Adrenal gland (tissue), 12 donors: ENCODE results near the gene EPB41L1. TPM values are rescaled to one million over a fixed set of nuclear protein-coding genes. Genes with fewer than 3 reads are reported as not detected.

Experiments used
- DNase-seq, 7 donors: peaks; one replicate each; pipeline ENCODE4 v3.0.0-alpha.2; 2019 to 2020
- H3K27ac ChIP-seq, 5 donors: fragments of 200-600 bp; sonication (generic) in 4 of 5; 1 replicate in 3 of 5; 2 replicates in 2 of 5; pipeline versions ENCODE4 v1.5.1 to v1.8.0; 2016 to 2020; ENCODE audit warnings: mild to moderate bottlenecking in 1 of 5
- H3K27me3 ChIP-seq: fragments of 200-600 bp; 2 replicates; pipeline ENCODE4 v1.8.0; 2021
- H3K36me3 ChIP-seq, 2 donors: fragments of 200-600 bp; replicated peaks in 1 of 2; 1 replicate in 1 of 2; 2 replicates in 1 of 2; pipeline versions ENCODE4 v1.5.1 to v1.8.0; 2018 to 2022
- H3K4me1 ChIP-seq, 2 donors: fragments of 200-600 bp; replicated peaks in 1 of 2; 1 replicate in 1 of 2; 2 replicates in 1 of 2; pipeline versions ENCODE4 v1.5.1 to v1.8.0; 2018 to 2021
- H3K4me3 ChIP-seq, 4 donors: fragments of 200-600 bp; sonication (generic) in 3 of 4; one replicate each; pipeline ENCODE4 v1.5.1; 2016 to 2018
- H3K9me3 ChIP-seq, 3 donors: fragments of 200-600 bp; sonication (generic) in 1 of 3; replicated peaks in 1 of 3; 1 replicate in 2 of 3; 2 replicates in 1 of 3; pipeline versions ENCODE4 v1.5.1 to v1.8.0; 2016 to 2021
- POLR2A ChIP-seq, 2 donors: fragments of 450-650 bp; IDR thresholded peaks; one replicate each; pipeline ENCODE4 v1.6.1; 2017; ENCODE audit warnings: antibody characterized with exemption in 2 of 2, mild to moderate bottlenecking in 2 of 2, moderate library complexity in 1 of 2
- WGBS, 4 donors: extraction: QIAGEN DNeasy Blood & Tissue Kit in 2 of 4; methylation state at CpG; one replicate each; pipeline versions ENCODE4 v1.1.5 to v1.1.7; 2013 to 2017; 5-methylcytosine and 5-hydroxymethylcytosine counted together
- intact Hi-C, 2 donors: fragments of 100-400 bp; cut with DNase I; formaldehyde crosslinking; loops; one replicate each; pipeline versions ENCODE4 v1.14.1 to v1.15.0; 2022 to 2023
- polyA plus RNA-seq, 3 donors: library from polyadenylated mRNA; stranded (reverse); fragments of 200-250 nt in 2 of 3; fragments of 350-450 nt in 1 of 3; fragmentation: Illumina TruSeq in 1 of 3; extraction: RNeasy Lipid Tissue Mini Kit (QIAGEN cat#74804) in 1 of 3; gene quantifications; one replicate each; pipeline ENCODE4 v1.2.3, GENCODE V29; 2013 to 2014
- total RNA-seq, 9 donors: library from RNA; depleted of rRNA in 4 of 9; stranded (reverse); fragments of >200 nt in 4 of 9; fragments of 120-200 nt in 1 of 9; fragmentation: NEBNext Ultra II Directional in 1 of 9; extraction: Animal tissue kit (Norgen Biotek cat#: 25700) in 1 of 9; gene quantifications; one replicate each; pipeline versions ENCODE4 v1.1.0 to v1.2.4, GENCODE V29; 2013 to 2023
- TF ChIP-seq, protein P1 (sequence below), 6 experiments: fragments of 450-650 bp in 4 of 6; fragments of 200-600 bp in 2 of 6; sonication (generic) in 1 of 6; IDR thresholded peaks; 1 replicate in 5 of 6; 2 replicates in 1 of 6; pipeline versions ENCODE4 v1.5.1 to v1.8.0; 2016 to 2021; ENCODE audit warnings: antibody characterized with exemption in 6 of 6, mild to moderate bottlenecking in 2 of 6, moderate library complexity in 1 of 6
- donor health status: healthy with polysubstance abuse.
- donor health status: Bipolar disorder and iron deficiency.
- donor health status: DM: yes; HTN: yes; CAD: no.
- donor health status: DM: no; HTN: no; CAD: no.
- donor health status: DM: no; HTN: no; CAD: no.
- donor health status: DM: yes; HTN: yes; CAD: no.

EPB41L1 gene
- total and polyA plus RNA-seq, 12 donors = 29.8 to 1,154 (median 164) TPM

- peak in 2 of 7 donors; percentile 26 to 29 for DNase-seq
- intact Hi-C loops = no loop called here
- no peaks in the 10 kb centered on the region for H3K4me1 ChIP-seq
These were observed 116.5 kb downstream of the EPB41L1 start for GRCh38 chr20:36270744-36271638.

GRCh38 chr20:36271639-36272546 lies 117.4 kb downstream of the EPB41L1 start:
- Histone ChIP-seq H3K4me3 (no peak overlapping the region), H3K9me3 (no peaks in the 10 kb centered on the region), H3K27me3 (no peaks in the 10 kb centered on the region), H3K36me3 (no peaks in the 10 kb centered on the region), H3K27ac (no peak overlapping the region), H3K4me1 (no peaks in the 10 kb centered on the region)
- 90 to 93% (median 92%) methylated on average over 21 of the region's 21 CpGs for WGBS, 4 donors
- intact Hi-C loops = no loop called here
- DNase-seq = no peak
- TF ChIP-seq, protein P1, sequence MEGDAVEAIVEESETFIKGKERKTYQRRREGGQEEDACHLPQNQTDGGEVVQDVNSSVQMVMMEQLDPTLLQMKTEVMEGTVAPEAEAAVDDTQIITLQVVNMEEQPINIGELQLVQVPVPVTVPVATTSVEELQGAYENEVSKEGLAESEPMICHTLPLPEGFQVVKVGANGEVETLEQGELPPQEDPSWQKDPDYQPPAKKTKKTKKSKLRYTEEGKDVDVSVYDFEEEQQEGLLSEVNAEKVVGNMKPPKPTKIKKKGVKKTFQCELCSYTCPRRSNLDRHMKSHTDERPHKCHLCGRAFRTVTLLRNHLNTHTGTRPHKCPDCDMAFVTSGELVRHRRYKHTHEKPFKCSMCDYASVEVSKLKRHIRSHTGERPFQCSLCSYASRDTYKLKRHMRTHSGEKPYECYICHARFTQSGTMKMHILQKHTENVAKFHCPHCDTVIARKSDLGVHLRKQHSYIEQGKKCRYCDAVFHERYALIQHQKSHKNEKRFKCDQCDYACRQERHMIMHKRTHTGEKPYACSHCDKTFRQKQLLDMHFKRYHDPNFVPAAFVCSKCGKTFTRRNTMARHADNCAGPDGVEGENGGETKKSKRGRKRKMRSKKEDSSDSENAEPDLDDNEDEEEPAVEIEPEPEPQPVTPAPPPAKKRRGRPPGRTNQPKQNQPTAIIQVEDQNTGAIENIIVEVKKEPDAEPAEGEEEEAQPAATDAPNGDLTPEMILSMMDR (IDR thresholded peaks at IDR 0.05) = no peak
- TF ChIP-seq POLR2A (IDR thresholded peaks at IDR 0.05) = no peak

More at GRCh38 chr20:36270744-36271638, 116.5 kb downstream of the EPB41L1 start:
- TF ChIP-seq, protein P1 (IDR thresholded peaks at IDR 0.05) = no peak
- TF ChIP-seq POLR2A (IDR thresholded peaks at IDR 0.05) = no peak
- no peaks in the 10 kb centered on the region for H3K9me3 ChIP-seq
- H3K4me3 ChIP-seq = no peak overlapping the region
- 72 to 87% (median 74%) methylated on average over 16 to 20 of the region's 20 CpGs for WGBS, 4 donors
- no peaks in the 10 kb centered on the region for H3K27me3 ChIP-seq
- no peaks in the 10 kb centered on the region for H3K36me3 ChIP-seq
- H3K27ac ChIP-seq = no peak overlapping the region

DNA sequence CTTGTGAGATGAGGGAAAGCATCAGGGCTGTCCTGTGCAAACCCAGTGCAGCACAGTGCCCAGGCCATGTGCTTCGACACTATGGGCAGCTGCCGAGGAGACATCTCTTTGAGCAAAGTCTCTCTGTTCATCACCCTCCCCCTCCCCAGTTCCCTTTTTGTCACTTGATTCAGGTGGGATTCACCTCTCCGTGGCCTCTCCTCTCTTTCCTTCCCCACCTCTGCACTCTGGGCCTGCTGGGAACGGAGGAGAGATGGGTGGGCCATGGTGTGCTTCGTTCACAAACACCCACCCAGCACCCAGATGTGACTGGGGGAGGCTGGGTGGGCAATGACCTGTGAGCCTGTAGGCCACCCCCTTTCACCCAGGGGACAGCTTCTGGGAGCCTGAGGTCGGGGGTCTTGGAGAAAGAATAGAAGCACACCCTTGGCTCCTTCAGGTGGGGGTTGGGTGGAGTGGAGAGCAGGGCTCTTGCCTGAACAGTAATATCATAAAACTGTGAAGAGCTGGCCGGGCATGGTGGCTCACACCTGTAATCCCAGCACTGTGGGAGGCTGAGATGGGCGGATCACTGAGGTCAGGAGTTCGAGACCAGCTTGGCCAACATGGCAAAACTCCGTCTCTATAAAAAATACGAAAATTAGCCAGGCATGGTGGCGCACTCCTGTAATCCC lies 118.1 kb downstream of the EPB41L1 start:
- Histone ChIP-seq H3K36me3 (no peaks in the 10 kb centered on the region), H3K27me3 (no peaks in the 10 kb centered on the region), H3K27ac (no peak overlapping the region), H3K4me3 (no peak overlapping the region), H3K4me1 (no peaks in the 10 kb centered on the region), H3K9me3 (no peaks in the 10 kb centered on the region)
- 82 to 89% (median 88%) methylated on average over 12 of the region's 12 CpGs for WGBS, 4 donors
- intact Hi-C loops = no loop called here
- TF ChIP-seq POLR2A (IDR thresholded peaks at IDR 0.05) = no peak
- TF ChIP-seq, protein P1 (IDR thresholded peaks at IDR 0.05) = no peak
- DNase-seq = peak in 1 of 7 donors; percentile 35
